GM04504 (cell line): ENCODE measurements around the gene SUN1.

Experiments used
- DNase-seq: peaks from one replicate; pipeline ENCODE4 v3.0.0-alpha.2; 2012; ENCODE audit warnings: low read depth

The SUN1 gene

DNA sequence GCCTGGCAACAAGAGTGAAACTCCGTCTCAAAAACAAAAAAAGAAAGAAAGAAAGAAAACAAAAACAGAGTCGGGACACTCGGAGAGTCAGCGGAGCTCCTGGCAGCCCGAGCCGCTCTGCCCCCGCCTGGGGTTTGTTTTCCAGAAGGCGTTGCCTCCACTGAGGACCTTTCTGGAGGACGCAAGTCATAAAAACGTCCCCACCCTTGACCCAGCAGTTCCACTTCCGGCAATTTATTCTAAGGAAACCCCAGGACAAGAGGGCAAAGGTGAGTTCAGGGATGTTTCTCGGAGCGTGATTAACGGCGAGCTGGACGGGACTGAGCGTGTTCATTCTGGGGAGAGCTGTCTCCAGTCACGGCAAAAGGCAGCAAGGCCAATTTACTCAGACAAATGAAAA lies 27.0 kb upstream of the SUN1 start:
- DNase-seq, result no peak

DNA sequence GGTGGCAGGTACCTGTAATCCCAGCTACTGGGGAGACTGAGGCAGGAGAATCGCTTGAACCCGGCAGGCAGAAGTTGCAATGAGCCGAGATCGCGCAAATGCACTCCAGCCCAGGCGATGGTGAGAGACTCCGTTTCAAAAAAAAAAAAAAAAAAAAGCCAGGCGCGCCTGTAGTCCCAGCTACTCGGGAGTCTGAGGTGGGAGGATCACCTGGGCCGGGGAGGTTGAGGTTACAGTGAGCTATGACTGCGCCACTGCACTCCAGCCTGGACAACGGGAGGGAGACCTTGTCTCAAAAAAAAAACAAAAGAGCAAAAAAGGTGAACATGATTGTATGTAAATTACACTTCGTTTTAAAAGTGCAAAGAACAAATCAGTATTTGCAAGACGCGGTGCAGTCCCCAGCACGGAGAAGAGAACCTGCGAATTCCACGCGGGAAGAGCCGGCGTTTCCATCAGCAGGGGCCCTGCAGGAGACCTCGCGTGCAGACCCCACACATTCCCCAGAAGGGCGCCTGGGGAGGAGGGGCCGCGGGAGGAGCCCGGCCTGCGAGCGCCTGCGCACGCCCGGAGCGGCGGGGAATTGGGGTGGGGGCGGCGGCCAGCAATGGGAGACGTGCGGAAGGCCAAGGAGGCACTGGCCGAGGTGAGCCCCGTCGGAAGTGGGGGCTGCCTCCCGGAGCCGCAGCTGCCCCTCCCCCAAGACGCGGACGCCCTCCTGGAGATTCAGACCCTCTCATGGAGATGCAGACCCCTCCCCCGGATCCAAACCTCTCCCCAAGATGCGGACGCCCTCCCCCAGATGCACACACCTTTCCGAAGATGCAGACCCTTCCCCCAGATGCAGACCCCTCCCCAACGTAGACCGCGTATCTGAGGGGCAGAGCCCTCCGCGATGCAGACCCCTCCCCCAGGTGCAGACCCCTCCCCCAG lies 16.7 kb upstream of the SUN1 start:
- no peak for DNase-seq

DNA sequence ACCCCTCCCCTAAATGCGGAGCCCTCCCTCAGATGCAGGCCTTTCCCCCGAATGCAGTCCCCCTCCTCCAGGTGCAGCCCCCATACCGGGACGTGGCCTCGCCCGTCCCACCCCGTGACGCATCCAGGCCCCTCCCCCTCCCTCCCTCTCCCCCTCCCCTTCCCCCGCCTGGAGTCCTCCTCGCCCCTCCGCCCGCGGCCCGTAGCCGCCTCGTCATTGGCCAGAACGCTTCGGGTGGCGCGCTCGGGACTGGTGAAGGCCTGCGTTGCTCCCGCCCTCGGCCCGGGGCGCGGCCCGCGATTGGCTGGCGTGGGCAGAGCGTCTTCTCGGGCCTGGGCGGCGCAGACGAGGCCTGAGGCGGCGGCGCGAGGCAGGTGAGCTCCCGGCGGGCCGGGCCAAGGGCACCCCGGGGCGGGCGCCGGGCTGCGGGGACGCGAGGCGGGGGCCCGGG lies 16.0 kb upstream of the SUN1 start:
- peak; percentile 95 for DNase-seq

DNA sequence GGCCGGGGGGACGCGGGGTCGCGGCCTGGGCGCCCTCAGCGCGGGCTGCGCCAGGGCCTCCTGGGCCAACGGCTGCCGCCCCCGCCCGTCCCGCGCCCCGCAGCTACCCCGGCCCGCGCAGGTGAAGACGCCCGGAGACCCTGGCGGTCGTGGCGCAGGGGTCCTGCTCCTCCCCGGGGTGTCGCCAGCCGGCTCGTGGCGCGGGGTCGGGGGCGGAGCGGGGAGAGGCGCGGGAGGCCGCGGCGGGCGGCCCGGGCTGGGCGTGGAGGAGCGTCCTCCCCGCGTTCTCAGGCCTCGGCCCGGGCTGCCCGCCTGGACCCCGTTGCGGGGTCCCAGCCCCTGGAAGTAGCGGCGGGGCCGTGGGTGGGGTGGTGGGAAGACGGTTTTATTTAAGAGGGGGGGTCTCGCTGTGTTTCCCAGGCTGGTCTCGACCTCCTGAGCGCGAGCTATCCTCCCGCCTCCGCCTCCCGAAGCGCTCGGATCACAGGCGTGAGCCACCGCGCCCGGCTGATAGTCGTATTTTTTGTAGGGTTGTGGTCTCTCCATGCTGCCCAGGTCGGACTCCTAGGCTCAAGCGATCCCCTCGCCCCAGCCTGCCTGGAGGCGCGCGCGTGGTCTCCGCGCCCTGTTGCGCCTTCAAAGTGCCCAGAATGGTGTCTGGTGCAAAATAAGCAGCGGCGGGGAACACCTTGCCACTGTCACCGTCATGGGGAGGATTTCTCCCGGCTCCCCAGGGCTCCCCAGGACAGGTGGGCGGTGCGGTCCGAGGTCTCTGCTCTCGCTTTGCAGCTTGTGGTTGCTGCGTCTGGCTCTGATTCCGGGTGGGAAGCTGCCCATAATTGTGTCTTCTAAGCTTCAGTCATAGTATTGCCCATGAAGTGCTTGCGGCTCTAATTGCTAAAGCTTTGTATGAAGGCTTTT lies 15.3 kb upstream of the SUN1 start:
- DNase-seq, result no peak

DNA sequence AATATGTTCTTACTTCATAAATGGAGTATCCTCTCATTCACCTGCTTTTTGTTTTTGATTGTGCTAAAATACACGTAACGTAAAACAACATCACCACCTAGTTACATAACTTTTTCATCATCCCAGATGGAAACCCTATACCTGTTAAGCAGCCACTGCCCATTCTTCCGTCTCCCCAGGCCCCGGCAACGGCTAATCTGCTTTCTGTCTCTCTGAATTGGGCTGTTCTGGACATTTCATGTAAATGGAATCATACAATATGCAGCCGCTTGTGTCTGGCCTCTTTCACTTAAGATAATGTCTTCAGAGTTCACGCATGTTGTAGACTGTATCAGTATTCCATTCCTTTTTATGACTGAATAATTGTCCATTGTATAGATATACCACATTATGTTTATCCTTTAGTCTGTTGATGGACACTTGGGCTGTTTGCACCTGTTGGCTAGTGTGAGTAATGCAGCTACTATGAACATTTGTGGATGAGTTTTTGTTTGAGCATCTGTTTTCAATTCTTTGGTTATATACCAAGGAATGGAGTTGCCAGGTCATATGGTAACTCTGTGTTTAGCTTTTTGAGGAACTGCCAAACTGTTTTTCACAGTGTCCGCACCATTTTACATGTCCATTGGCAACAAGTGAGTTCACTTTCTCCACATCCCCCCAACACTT lies 14.1 kb upstream of the SUN1 start:
- peak; percentile 43 for DNase-seq

DNA sequence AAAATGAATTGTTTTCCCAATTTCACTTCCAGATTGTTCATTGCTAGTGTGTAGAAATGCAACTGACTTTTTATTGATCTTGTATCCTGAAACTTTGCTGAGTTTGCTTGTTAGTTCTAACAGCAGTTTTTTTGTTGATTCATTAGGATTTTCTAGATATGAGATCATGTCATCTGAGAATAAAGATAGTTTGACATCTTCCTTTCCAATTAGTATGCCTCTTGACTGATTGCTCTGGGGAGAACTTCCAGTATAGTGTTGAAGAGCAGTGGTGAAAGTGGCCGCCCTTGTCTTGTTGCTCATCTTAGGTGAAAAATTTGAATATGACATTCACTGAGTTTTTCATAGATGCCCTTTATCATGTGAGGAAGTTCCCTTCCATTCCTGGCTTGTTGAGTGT lies 11.9 kb upstream of the SUN1 start:
- DNase-seq, result no peak

DNA sequence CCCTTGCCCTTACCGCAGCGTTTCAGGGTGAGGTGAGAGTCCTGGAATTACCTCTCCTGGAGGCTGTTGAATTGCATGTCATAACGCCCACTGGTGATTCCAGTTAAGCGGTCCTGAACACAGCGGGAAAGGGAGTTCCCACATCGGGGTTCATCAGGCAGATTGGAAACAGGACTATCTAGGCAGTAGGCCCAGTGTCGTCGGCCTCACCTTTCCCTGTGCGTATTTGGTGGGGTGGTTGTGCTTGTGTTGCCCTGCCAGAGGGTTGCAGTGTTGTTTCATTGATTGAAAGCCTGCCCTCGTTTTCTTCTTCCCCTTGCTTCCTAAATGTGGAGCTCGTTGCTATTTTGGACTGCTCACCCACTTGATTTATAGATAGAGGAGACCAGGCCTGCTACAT lies 10.6 kb upstream of the SUN1 start:
- DNase-seq, result no peak

DNA sequence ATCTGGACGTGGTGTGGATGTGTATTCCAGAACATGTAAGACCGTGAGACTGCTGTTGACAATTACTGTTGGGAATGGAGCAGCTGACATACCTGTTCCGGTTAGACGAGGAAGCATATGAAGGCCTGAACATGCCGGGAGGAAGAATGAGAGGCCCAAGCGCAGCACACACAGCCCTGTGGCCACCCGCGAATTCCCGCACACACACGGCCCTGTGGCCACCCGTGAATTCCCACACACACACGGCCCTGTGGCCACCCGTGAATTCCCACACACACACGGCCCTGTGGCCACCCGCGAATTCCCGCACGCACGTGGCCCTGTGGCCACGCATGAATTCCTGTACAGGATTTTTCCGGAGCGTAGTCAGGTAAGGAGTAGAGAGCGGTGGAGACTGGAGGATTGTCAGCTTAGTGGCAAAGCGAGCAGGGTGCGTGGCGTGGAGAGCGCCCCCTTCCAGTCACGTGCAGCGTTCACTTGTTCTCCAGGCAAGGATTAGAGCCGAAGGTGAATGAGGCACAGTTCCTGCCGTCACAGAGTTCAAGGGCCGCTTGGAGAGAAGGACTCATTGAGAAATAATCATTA lies 9.5 kb upstream of the SUN1 start:
- no peak for DNase-seq

DNA sequence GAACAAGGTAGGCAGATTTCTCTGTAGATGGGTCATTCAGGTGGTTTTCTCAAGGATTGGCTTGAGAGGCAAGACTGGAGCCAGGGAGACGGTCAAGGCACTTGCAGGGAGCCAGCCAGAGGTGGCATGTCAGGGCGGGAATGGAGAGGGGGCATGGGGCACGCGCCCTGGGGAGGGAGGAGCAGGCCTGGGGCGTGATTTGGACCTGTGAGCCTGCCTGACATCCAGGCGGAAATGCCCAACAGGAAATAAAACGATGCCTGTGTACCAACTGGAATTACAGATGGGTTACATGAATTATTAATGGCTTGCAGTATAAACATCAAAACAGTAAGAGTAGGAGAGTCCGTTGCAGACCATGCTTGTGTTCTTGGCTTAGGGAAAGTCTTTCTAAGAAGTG lies 8.6 kb upstream of the SUN1 start:
- DNase-seq, result no peak

DNA sequence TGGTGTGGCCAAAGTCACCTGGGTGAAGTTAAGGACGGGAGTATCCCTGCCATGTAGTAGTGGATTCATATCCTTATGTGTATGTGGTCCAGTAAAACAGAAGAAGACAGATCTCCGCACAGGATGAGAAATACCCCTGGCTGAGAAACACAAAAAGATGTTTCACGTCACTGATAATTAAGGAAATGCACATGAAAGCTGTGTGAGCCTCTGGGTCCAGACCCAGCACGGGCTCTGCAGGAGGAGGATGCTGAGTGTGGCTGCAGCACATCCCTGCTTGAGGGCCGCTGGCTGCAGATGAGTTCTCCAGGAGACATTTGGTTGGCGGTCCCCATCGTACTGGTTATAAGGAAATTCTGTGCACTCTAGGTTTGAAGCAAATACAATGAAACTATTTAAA lies 8.2 kb upstream of the SUN1 start:
- DNase-seq, result no peak

DNA sequence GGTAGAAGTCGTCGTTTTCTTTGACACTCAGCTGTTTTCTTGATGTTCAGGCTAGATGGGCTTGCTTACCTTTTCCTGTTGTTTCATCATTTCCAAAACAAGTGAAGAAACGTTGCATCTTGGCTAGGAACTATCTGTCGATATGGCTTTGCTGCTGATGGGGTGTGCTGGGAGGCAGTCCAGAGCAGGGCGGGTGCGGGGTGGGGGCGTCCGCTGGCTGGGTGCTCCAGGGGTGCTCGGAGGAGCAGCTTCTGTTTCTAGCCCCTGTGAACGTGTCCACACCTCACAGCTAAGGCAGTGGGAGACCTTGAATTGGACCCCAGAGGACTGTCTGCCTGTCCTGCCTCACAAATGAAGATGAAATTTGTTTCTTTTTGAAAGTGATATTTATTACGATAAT lies 7.6 kb upstream of the SUN1 start:
- no peak for DNase-seq

DNA sequence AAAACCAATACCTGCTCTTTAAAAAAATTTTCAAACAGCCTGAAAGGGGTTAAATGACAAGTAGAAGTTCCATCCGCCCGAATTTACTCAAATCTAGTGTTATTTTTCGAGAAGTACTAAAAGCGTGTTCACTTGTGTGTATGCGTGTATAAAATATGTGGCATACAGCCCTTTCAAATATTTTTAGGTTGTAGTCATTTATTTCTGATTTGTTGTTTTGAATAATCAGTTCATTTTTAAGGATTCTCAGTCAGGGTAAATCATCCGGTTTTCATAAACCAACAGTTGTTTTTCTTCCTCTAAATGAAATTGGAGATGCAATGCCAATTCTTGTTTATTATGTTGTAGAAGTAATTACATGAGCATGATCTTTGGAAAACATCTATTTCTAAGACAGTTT lies 6.9 kb upstream of the SUN1 start:
- DNase-seq, result no peak

DNA sequence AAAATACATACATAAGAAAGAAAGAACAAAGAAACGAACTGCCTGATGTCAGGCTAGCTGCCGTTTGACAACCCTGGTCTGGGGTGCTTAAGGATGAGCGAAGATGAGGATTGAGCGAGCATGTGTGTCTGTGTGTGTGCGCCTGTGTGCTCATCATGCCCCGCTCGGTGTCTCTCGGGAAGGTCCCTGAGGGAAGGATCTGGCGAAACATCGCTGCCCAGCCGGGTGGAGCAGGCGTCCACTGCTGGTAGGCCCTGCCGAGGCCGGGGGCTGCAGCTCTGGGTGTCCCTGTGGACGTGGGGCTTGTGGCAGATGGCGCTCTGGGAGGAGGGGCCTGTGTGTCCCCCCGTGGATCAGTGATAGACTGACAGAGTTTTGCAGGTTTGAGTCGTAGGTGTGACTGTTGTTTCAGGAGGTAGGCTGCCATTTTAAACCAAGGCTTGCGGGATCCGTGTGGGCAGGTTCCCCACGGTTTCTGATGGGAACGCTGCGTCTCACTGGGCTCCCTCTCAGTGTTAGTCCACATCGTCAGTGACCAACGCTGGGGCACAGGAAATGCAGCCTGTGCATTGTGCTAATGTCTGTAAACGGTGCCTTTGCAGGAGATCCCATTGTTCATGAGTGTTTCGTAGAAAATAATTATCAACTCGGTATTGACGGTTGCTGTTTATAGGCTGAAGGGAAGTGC lies 5.9 kb upstream of the SUN1 start:
- no peak for DNase-seq

DNA sequence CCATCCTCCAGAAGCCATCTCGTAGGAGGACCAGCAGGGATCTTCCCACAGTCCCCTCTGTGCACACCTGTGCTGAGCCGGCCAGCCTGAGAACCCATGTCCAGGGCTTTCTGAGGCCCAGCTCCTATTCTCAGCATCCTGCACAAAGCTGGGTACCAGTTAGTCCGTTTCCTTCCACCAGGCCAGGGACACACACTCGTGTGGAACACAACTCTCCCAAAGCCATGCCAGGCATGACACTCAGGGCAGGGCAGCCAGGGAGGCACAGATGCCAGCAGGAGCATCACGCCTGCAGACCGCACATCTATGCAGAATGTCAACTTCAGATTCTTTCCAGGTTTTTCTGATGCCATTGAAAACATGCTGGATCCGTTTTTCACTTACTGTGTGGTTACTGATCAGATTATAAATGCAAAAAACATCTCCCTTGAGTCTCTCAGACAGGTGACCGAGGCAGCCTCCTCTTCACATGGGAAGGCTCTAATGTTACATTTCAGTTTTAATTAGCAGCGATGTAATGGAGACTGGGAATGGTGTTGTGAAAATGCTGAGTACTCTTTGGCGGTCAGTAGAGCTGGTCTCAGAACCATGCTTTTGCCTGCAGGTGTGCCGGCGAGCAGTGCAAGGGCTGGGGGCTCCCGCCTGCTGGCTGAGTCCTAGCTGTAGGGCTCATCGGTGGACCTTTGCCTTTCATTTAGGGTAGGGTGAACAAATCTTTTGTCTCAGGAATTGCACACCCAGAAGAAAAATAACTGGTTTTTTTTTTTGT lies 3.3 kb upstream of the SUN1 start:
- no peak for DNase-seq

DNA sequence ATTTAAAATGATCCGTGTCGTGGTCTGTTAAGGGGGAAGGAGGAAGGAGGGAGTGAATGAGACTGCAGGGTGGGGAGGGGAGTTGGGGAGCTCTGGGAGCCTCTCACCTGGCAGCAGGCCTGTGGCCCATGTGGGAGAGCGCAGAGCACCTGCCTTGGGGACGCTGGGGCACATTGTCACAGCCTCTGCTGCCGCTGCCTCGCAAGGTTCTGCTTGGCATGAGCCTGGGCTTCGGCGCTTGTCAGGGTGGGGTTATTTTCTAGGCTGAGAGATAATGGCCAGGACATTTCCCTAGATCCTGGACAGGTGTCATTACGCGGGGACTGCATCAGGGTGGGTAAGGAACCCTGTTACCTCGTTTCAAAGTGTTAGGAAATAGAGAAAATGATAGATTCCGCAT lies 2.2 kb upstream of the SUN1 start:
- DNase-seq, result no peak

DNA sequence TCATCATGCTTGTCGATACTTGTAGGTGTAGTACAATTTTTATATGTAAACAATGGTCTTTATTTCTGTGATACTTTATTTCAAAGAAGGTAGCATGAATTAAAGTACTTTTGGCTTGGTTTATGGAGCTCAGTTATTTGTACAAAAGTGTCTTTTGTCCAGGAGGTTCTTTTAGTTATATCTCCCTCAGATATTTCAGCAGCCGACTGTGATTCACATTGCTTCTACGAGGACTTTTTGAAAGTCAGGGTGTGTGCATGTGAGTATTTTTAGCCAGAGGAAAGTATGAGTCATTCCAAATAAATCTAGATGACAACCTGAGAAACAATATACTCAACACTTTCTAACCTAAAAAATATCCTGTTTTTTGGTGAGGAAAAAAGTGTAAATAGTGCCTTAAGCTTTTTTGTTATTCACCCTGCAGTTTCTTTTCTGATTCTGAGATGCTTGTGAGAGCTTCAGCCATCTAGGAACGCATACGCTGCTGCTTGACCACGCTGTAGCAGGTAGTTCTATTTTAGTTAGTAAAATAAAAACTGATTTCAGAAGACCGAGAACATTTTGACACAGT lies 595 bp upstream of the SUN1 start:
- DNase-seq, result peak; percentile 86

DNA sequence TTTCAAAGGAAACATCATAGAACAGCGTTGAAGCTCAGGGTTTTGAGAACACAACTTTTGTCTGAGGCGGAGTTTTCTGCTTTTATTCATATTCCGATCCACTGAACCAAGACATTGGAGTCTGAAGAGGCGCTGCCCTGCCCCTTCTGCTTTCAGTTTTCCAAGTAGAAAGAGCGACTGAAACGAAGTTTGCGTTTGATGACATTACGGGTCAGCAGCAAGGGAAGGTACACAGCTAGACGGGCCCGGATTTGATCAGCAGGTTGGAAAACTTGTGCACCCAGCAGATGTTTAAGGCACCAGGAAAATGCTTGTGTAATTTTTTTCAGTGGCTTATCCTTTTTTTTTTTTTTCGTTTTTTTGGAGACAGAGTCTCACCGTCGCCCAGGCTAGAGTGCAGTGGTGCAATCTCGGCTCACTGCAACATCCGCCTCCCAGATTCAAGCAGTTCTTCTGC lies 720 bp downstream of the SUN1 start:
- no peak for DNase-seq

DNA sequence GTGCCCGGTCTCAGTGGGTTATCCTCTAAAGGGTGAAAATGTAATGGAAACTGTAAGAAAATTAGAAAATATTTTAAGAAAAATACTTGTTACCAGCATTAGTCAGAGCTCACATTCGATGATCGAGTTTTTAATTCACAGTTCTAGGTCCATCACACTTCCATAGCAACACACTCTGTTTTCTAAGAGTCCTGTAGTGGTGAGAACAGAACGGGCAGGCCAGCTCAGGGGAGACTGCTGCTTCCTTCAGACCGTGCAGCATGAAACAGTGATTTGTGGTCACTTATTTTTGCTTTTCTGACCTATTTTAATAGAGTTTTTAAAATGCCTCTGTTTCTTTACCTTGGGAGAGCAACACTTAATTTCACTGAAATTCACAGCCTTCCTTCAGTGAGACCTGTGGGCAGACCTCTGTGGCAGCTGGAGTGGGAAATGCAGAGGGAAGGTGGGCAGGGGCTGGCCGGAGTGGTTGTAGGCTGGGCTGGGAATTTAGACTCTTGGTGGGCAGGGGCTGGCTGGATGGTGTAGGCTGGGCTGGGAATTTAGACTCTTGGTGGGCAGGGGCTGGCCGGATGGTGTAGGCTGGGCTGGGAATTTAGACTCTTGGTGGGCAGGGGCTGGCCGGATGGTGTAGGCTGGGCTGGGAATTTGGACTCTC lies 1.5 kb downstream of the SUN1 start:
- no peak for DNase-seq

DNA sequence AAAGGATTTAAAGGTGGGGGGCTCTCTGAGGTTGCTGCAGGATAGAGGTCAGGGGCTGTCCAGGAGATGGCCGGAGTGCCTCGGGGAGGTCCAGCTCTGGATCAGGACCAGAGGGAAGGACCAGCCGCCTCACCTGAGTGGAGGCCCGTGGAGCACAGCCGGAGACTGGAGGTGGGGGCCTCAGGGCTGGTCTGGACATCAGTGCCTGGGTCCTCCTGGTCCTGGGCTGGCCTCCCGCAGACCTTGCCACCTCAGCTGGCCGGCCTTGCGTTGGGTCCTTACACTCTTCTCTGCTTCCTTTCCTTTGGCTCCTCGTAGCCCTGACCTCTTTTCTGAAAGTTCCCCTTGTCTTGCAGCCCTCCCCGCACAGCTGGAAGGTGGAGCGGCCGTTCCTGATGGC lies 2.0 kb downstream of the SUN1 start:
- no peak for DNase-seq

DNA sequence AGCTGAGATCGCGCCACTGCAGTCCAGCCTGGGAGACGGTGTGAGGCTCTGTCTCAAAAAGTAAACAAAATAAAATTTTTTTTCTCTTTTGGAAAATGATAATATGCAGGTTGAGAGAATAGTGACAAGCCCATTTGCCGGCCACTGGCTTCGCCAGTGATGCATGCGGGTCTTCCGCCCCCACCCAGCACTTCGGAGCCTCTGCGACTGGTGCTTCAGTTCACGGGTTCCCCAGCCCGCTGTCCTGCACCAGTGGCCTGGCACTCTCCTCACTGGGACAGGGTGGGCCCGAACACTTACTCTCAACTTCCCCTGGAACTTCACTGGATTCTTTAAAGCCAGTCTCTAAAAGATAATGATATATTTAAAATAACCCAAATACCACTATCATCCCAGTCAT lies 2.7 kb downstream of the SUN1 start:
- no peak for DNase-seq
